K562 (cell line): ENCODE measurements around the gene ZC3H12A. TPM values are rescaled to one million over a fixed set of nuclear protein-coding genes. Genes with fewer than 3 reads are reported as not detected.

Source experiments
- ATF3 ChIP-seq, 2 experiments: fragments of 450-650 bp in 1 of 2; sonication (generic) in 1 of 2; formaldehyde crosslinking in 1 of 2; IDR thresholded peaks in 1 of 2; conservative IDR thresholded peaks in 1 of 2; 2 replicates each; pipeline versions ENCODE4 v1.6.1 to v1.8.1; 2016 to 2023; ENCODE audit warnings: mild to moderate bottlenecking in 2 of 2, moderate library complexity in 2 of 2, inconsistent platforms in 1 of 2, missing genetic modification reagents in 1 of 2
- CHAMP1 ChIP-seq: fragments of 450-650 bp; IDR thresholded peaks from 2 replicates; pipeline ENCODE4 v1.6.1; 2016; ENCODE audit warnings: mild to moderate bottlenecking
- GTF2F1 ChIP-seq: IDR thresholded peaks from 2 replicates; pipeline ENCODE4 v1.6.1; 2011; ENCODE audit warnings: low read depth, low read length, improper control_type of control experiment
- KAT7 ChIP-seq: sonication (generic); formaldehyde crosslinking; IDR thresholded peaks from 2 replicates; pipeline ENCODE4 v1.8.0; 2022; ENCODE audit warnings: missing genetic modification reagents, mild to moderate bottlenecking, borderline replicate concordance
- KAT8 ChIP-seq: fragments of 450-650 bp; IDR thresholded peaks from 2 replicates; pipeline ENCODE4 v1.6.1; 2016; ENCODE audit warnings: low read depth, mild to moderate bottlenecking
- LEF1 ChIP-seq: fragments of 450-650 bp; IDR thresholded peaks from 2 replicates; pipeline ENCODE4 v1.6.1; 2016; ENCODE audit warnings: mild to moderate bottlenecking
- NR0B1 ChIP-seq: fragments of 450-650 bp; IDR thresholded peaks from one replicate; pipeline ENCODE4 v1.6.1; 2018; ENCODE audit warnings: mild to moderate bottlenecking, moderate library complexity; ENCODE audit not compliant: partially characterized antibody
- RERE ChIP-seq: sonication (generic); formaldehyde crosslinking; IDR thresholded peaks from 2 replicates; pipeline ENCODE4 v1.8.0; 2023; ENCODE audit warnings: missing genetic modification reagents, mild to moderate bottlenecking, borderline replicate concordance
- SAP30 ChIP-seq: fragments of 200-600 bp; sonication (generic); IDR thresholded peaks from 2 replicates; pipeline ENCODE4 v1.6.1; 2012; ENCODE audit warnings: borderline replicate concordance, low read depth, mild to moderate bottlenecking, moderate library complexity, low read length, control low read depth, inconsistent platforms; ENCODE audit not compliant: insufficient read depth, poor library complexity, severe bottlenecking
- USF1 ChIP-seq: sonication (generic); formaldehyde crosslinking; IDR thresholded peaks from 2 replicates; pipeline ENCODE4 v1.9.0; 2022; ENCODE audit warnings: mild to moderate bottlenecking, missing genetic modification reagents
- XRCC5 ChIP-seq: fragments of 200-400 bp; formaldehyde crosslinking; IDR thresholded peaks from 2 replicates; pipeline ENCODE4 v1.6.1; 2017; ENCODE audit warnings: low read depth, mild to moderate bottlenecking, low read length
- ZNF311 ChIP-seq: fragments of 250-450 bp; sonication (Bioruptor Pico); IDR thresholded peaks from 2 replicates; pipeline ENCODE4 v1.4.0; 2020; ENCODE audit warnings: mild to moderate bottlenecking, moderate library complexity
- ZNF41 ChIP-seq: fragments of 250-450 bp; sonication (Bioruptor Pico); conservative IDR thresholded peaks from 2 replicates; pipeline ENCODE4 v1.4.0; 2020; ENCODE audit warnings: mild to moderate bottlenecking
- ZNF431 ChIP-seq: sonication (generic); formaldehyde crosslinking; IDR thresholded peaks from 2 replicates; pipeline ENCODE4 v1.8.0; 2022; ENCODE audit warnings: mild to moderate bottlenecking, missing genetic modification reagents
- ZNF696 ChIP-seq: fragments of 250-450 bp; sonication (Bioruptor Pico); conservative IDR thresholded peaks from 2 replicates; pipeline ENCODE4 v1.4.0; 2020; ENCODE audit warnings: mild to moderate bottlenecking, moderate library complexity
- polyA plus RNA-seq, 8 experiments: library from polyadenylated mRNA; depleted of rRNA in 4 of 8; stranded (reverse) in 5 of 8; unstranded in 3 of 8; fragments of >200 nt; fragmentation: Nextera tagmentation in 2 of 8; fragmentation: Illumina TruSeq in 1 of 8; extraction: Ambion mirVana in 2 of 8; extraction: Trizol in 1 of 8; gene quantifications; 2 replicates each; pipeline versions ENCODE4 v1.2.1 to v1.2.3, GENCODE V29; 2011 to 2014; ENCODE audit warnings: inconsistent platforms in 1 of 8, missing spikeins in 1 of 8
- total RNA-seq, 7 experiments: library from RNA; depleted of rRNA in 6 of 7; stranded (reverse); fragments of >200 nt in 6 of 7; fragmentation: Illumina TruSeq in 2 of 7; extraction: Trizol in 2 of 7; gene quantifications; 2 replicates each; pipeline versions ENCODE4 v1.2.1 to v1.2.3, GENCODE V29; 2011 to 2021; ENCODE audit warnings: low replicate concordance in 1 of 7

The ZC3H12A gene
- total and polyA plus RNA-seq, 9 of the 15 experiments (the other 6 are each of a cell fraction or from before 2014, with no cell fraction given): 0.14 to 9.4 (median 6.7) TPM

- no peak for TF ChIP-seq RERE (CRISPR knock-in tag)
- TF ChIP-seq KAT8: no peak
- TF ChIP-seq SAP30: no peak
- no peak for TF ChIP-seq LEF1
- no peak for TF ChIP-seq ATF3 (IDR thresholded peaks at IDR 0.05)
- TF ChIP-seq ATF3 (CRISPR knock-in tag; conservative IDR thresholded peaks at IDR 0.05): no peak
- TF ChIP-seq NR0B1: no peak
- TF ChIP-seq KAT7 (CRISPR knock-in tag): peak; percentile 93; the same call in 1 of the 2 replicates
- no peak for TF ChIP-seq CHAMP1
- TF ChIP-seq XRCC5: no peak
- no peak; the same call in 1 of the 2 replicates for TF ChIP-seq ZNF431 (CRISPR knock-in tag)
- no peak for TF ChIP-seq USF1 (CRISPR knock-in tag)
- TF ChIP-seq ZNF311: no peak
- TF ChIP-seq ZNF41 (CRISPR knock-in tag): no peak
- no peak for TF ChIP-seq ZNF696 (CRISPR knock-in tag)
- peak; percentile 84; the same call in 1 of the 2 replicates for TF ChIP-seq GTF2F1
Measured at GRCh38 chr1:37474046-37474696, at the start of gene ZC3H12A (continued).
